GM19238 (cell line): ENCODE data around the gene HMCN1.
"Not testable (repeated sequence)": the region's sequence is repeated elsewhere in the genome, so short reads cannot be mapped to it uniquely, and the experiment has no call there.

Experiments
- DNase-seq: peaks from one replicate; pipeline ENCODE4 v3.0.0; 2011; ENCODE audit warnings: low spot score; ENCODE audit not compliant: insufficient read length

HMCN1 gene

GRCh38 chr1:186189156-186189555 lies 455.0 kb downstream of the HMCN1 start:
- DNase-seq, result no peak

- no peak for DNase-seq
These were observed 457.3 kb downstream of the HMCN1 start for GRCh38 chr1:186191511-186191910.

- no peak for DNase-seq
These were observed 459.0 kb downstream of the HMCN1 start for GRCh38 chr1:186193224-186193623.

DNA sequence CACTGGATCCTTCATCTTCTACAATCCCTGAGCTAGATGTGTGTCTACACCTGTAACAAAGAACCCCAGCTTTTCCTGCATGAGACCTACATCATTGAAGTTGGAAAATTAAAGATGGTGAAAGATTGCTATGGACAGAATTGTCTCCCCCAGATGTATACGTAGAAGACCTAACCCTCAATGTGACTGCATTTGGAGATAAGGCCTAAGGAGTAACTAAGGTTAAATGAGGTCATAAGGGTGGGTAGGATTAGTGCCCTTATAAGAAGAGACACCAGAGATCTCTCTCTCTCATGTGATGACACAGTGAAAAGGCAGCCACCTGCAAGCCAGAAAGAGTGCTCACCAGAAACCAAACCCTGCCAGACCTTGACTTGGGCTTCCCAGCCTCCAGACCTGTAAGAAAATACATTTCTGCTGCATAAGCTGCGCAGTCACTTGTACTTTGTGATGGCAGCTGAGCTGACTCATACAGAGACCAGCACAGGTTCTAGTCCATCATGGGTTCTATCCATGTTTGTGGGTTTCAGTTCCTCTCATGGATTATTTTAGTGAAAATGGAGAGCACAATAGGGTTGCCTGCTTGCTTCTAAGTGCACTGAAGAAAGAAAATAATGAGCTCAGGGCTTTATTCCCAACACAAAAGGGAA lies 460.0 kb downstream of the HMCN1 start:
- no peak for DNase-seq

- no peak for DNase-seq
These were observed 461.3 kb downstream of the HMCN1 start for GRCh38 chr1:186195377-186195931.

- DNase-seq, result no peak
These were observed 468.1 kb downstream of the HMCN1 start for GRCh38 chr1:186202271-186202764.

GRCh38 chr1:186202776-186203175 lies 468.6 kb downstream of the HMCN1 start:
- no peak for DNase-seq

DNA sequence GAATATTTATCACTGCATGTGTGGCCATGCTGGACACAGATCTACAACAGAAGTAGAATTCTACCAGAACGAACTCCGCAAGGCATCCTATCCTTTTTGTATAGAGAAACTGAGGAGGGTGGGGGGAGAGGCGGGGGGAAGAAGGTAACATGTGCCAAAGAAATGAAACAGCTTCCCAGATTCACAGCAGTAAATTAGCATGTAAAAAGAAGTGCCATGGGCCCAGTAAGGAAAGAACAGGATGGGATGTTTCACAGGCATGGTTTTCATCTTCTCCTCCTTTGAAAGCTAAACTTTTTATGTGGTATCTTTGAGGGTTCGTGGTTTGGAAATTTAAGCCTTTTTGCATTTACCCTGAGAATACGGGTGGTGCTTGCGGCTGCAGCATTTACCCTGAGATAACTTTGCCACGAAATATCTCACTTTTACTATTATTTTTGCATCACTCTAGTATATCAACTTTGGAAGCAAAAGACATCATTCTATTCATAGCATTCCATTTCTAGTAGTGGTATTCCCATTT lies 471.9 kb downstream of the HMCN1 start:
- DNase-seq, result no peak

GRCh38 chr1:186207391-186208085 lies 473.3 kb downstream of the HMCN1 start:
- DNase-seq, result no peak

DNA sequence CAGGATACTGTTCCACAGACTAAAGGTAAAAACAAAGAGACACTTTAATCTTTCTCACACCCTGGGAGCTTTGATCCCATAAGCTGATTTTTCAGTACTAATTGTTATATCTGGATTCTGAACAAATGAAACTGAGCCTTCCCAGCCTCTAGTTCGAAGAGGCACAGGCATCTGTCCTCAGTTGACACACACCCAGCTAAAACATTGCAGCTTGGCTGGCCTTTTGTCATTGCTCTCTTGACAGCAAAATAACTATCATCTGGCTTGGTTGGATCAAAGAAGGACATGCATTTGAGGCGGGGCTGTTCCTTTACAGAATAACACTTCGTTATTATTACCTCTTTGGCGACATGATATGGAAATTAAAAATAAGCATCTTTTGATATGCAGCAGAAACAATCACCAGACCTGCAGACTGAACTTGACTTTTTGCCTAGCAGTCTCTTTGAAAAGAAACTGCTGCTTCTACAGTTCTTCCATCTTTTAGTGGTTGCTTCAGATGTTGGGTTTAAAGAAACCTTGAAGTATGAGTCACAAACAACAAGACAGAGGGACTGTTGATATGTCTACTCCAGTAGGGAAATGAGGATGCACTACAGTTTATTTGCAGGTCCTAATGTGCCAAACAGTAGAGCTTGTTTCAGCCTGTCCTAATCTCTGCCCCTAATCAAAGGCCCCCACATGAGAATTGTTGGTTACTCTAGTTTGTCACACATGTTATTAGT lies 474.4 kb downstream of the HMCN1 start:
- no peak for DNase-seq

DNA sequence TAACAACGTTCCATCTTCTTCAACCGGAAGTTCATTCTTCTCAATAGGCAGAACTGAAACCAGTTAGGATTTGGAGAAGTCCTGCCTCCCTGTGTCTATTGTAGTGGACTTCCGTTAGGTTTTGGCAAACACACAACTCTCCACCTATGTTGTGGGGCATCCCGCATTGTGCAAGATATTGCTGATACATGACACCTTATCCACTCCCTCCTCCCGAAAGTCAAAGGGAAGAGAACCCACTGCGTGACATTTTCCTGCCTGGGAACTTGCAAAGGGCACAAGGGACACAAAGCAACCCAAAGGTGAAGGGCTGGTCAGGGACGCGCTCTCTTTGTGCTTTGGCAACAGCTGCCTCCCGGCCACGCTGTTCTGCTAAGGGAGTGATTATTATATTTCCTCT lies 476.1 kb downstream of the HMCN1 start:
- no peak for DNase-seq

- DNase-seq, result not testable (repeated sequence)
These were observed 477.4 kb downstream of the HMCN1 start for GRCh38 chr1:186211583-186211982.

DNA sequence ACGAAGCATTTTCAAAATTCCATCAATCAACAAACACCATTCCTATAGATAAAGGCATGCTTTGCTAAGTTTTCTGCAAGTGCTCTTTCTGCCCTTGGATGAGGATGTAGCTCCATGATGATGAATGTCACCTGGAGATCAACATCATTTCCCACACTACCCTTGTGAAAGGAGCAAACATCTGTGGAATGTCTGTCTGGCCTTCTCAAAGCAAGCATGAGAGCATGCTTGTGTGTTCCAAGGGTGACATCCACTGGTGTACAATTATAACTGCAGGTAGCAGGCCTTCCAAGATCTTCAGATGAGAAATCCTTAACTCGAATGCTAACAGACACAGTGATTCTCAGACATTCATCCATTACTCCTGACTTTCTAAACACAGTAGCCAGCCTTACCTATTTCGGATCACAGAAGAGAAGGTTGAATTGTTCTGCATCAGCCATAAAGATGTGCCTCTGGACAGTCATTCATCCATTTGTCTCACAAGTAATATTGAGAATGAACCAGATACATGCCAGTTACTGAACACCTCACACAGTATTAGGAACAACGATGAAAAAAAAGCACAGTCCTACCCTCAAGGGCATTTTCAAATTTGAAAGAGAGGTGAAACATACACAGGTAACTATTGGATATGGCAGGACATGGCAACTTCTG lies 478.5 kb downstream of the HMCN1 start:
- peak; percentile 4 for DNase-seq

- no peak for DNase-seq
These were observed 479.0 kb downstream of the HMCN1 start for GRCh38 chr1:186213225-186213607.

DNA sequence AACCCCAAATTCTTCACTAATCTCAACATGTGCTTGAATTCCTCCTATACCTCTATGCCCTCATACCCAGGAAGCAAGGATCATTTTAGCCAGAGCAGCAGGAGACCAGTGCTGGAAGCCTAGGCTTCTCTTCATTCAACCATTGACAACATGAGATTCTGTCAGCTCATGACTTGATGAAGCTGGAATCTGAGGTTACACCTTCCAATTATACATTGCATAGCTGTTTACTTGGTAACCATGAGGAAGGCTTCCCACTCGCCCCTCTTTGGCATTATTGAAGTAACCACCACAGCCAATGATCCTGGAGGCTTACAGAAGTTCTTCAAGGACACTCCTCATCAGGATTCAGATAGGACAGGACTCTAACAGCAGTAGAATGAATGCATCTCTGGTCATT lies 480.6 kb downstream of the HMCN1 start:
- DNase-seq, result no peak

DNA sequence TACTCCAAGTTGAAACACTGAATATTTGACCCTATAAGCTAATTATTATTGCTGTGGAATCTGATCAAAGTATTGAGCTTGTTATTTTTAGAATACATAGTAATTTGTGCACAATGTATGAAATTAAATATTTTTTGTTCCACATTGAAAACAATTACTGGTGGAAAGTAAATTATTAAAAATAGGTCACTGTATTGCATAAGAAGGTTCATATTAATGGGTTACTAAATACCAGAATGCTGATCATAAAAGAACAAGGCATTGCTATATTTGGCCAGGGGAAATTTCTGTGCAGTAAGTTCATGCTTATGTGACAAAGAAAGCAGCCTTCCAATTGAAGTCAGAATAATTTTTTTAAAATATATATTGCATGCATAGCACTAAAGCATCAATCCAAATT lies 481.4 kb downstream of the HMCN1 start:
- no peak for DNase-seq

GRCh38 chr1:186218654-186219352 lies 484.6 kb downstream of the HMCN1 start:
- no peak for DNase-seq

DNA sequence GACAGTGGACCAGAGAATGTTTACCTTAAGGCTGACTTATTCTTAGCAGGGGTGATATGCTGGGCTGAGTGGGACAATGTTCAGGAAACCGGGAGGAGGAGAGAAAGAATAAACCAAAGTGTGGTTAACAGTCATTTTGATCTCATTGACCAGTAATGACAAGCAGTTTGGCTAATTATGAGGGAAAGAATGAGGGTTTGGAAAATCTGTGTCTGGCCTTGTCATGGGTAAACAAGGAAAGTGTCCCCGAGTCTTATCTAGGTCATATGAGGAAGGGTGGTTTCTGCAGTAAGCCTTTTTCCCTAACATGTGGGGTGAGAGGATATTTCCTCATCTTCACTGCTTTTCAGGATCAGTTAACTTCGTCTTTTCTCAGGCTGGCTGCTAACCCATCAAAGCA lies 485.9 kb downstream of the HMCN1 start:
- DNase-seq, result no peak

DNA sequence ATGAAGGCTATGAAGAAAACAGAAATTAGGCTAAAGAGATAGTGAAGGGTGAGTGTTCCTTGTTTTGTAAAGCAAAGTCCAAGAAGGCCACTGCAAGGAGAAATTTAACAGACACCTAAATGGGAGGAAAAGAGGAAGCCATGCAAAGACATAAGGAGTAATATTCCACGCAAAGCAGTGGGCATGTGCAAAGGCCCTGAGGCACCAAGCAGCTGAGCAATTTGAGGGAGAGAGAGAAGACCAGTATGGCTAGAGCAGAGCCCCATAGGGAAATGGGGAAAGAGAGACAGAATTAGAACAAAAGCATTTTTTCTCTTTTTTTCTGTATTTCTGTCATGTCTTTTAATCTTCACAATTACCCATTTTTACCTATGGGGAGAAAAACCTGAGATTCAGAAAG lies 486.7 kb downstream of the HMCN1 start:
- DNase-seq, result no peak

DNA sequence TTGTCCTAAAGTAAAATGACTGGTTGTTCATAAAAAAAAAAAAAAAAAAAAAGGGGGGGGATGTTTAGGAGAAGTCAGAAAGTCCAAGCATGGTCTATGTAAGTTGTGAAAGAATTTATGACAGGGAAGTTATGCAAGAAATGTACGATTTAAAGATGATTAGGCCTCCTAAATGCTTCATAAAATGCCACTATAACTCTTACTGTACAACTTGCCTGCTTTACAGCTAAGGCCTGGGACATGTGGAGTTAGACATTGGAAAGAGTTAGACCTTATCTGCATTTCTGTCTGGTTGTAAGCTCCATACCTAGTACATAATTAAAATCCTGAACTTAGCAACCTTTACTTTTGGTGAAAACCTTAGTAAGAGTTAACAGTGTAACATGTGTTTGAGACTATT lies 490.9 kb downstream of the HMCN1 start:
- no peak for DNase-seq

DNA sequence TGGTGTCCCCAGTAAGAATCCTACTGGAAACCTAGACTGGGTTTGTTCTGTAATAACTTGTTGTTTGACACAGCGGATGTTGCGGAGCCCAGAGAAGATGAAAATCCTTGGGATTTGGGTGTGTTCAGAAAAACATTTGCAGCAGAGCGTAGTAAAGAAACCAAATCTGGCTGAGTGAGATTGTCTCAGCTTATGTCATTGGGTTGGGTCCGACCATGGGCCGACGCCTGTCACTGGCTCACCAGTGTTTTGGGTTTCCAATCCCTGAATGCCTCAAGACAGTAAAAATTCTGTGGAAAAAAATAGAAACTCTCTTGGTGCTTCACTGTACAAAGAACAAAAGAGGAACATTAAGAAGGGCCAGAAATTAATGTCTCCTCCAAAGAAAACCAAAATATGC lies 494.6 kb downstream of the HMCN1 start:
- no peak for DNase-seq
